IPS DF 6.9 (cell line): Measurements from ENCODE around the gene ZFYVE1.
"Not testable (repeated sequence)": the region's sequence is repeated elsewhere in the genome, so short reads cannot be mapped to it uniquely, and the experiment has no call there.

Experiments used
- DNase-seq: peaks from one replicate; pipeline ENCODE4 v3.0.0-alpha.2; 2013; ENCODE audit warnings: low read depth, low spot score
- H3K27ac ChIP-seq: one replicate; pipeline ENCODE4 v1.5.1; 2013; ENCODE audit warnings: low read length, control low read depth
- H3K27me3 ChIP-seq: 2 replicates; pipeline ENCODE4 v1.6.1; 2013; ENCODE audit warnings: mild to moderate bottlenecking, low read length; ENCODE audit not compliant: control insufficient read depth, insufficient read depth
- H3K36me3 ChIP-seq: 2 replicates; pipeline ENCODE4 v1.6.1; 2013; ENCODE audit warnings: low read length; ENCODE audit not compliant: control insufficient read depth, insufficient read depth
- H3K4me1 ChIP-seq: 2 replicates; pipeline ENCODE4 v1.6.1; 2013; ENCODE audit warnings: low read length; ENCODE audit not compliant: control insufficient read depth, insufficient read depth
- H3K4me3 ChIP-seq: 2 replicates; pipeline ENCODE4 v1.5.1; 2013; ENCODE audit warnings: mild to moderate bottlenecking, low read length
- H3K9me3 ChIP-seq: 2 replicates; pipeline ENCODE4 v1.6.1; 2013; ENCODE audit warnings: low read length, inconsistent platforms; ENCODE audit not compliant: control insufficient read depth, insufficient read depth
- WGBS: extraction: QIAGEN DNeasy Blood & Tissue Kit; methylation state at CpG from one replicate; pipeline ENCODE4 v1.1.7; 2013; ENCODE audit warnings: mixed read lengths, missing lambda C conversion rate; ENCODE audit not compliant: insufficient read length, insufficient coverage; 5-methylcytosine and 5-hydroxymethylcytosine counted together

Gene ZFYVE1

GRCh38 chr14:73026845-73027542 lies at the start of gene ZFYVE1:
ZFYVE1 (minus strand) TSS chr14:73027106; CDS start chr14:73024508, 2,598 bp downstream.
- H3K4me1 ChIP-seq = no peaks in the 10 kb centered on the region
- H3K27ac ChIP-seq = no peak within 1 kb of the TSS
- peak within 1 kb of the TSS; percentile 77; the same call in 1 of the 2 replicates for H3K4me3 ChIP-seq
- no peaks in the 10 kb centered on the region for H3K27me3 ChIP-seq
- H3K9me3 ChIP-seq = no peaks in the 10 kb centered on the region
- WGBS = no CpG with 5 or more reads among the region's 42 CpGs
- peaks cover 6% of the 10 kb centered on the region; the same call in 1 of the 2 replicates for H3K36me3 ChIP-seq
- DNase-seq = peak; percentile 97

GRCh38 chr14:73069585-73069984 lies 42.7 kb upstream of the ZFYVE1 start:
- Histone ChIP-seq H3K36me3 (peaks cover 6% of the 10 kb centered on the region; the same call in 1 of the 2 replicates), H3K4me3 (no peak overlapping the region), H3K27ac (no peak overlapping the region), H3K9me3 (no peaks in the 10 kb centered on the region), H3K27me3 (no peaks in the 10 kb centered on the region), H3K4me1 (no peaks in the 10 kb centered on the region)
- DNase-seq = no peak
- WGBS = no CpG with 5 or more reads among the region's 4 CpGs

GRCh38 chr14:73058922-73059673 lies 32.2 kb upstream of the ZFYVE1 start:
- no peaks in the 10 kb centered on the region for H3K27me3 ChIP-seq
- H3K27ac ChIP-seq = no peak overlapping the region
- H3K4me1 ChIP-seq = peaks cover 3% of the 10 kb centered on the region; the same call in 1 of the 2 replicates
- DNase-seq = no peak
- WGBS = no CpG with 5 or more reads among the region's 27 CpGs
- H3K4me3 ChIP-seq = peak overlapping the region; percentile 87
- no peaks in the 10 kb centered on the region for H3K9me3 ChIP-seq
- no peaks in the 10 kb centered on the region; the same call in 1 of the 2 replicates for H3K36me3 ChIP-seq

GRCh38 chr14:73058224-73058921 lies 31.5 kb upstream of the ZFYVE1 start, which contains the start of gene RBM25:
RBM25 (plus strand) TSS chr14:73058534; CDS start chr14:73071642, 13,108 bp downstream.
- Histone ChIP-seq H3K9me3 (no peaks in the 10 kb centered on the region), H3K27me3 (no peaks in the 10 kb centered on the region), H3K4me1 (peaks cover 3% of the 10 kb centered on the region; the same call in 1 of the 2 replicates), H3K36me3 (no peaks in the 10 kb centered on the region), H3K27ac (no peak within 1 kb of the TSS), H3K4me3 (peak within 1 kb of the TSS; percentile 87)
- no CpG with 5 or more reads among the region's 57 CpGs for WGBS
- peak; percentile 97 for DNase-seq

- H3K36me3 ChIP-seq = no peaks in the 10 kb centered on the region
- DNase-seq = no peak
- peak overlapping the region; percentile 37; the same call in 1 of the 2 replicates for H3K4me3 ChIP-seq
- H3K27me3 ChIP-seq = no peaks in the 10 kb centered on the region
- no CpG with 5 or more reads among the region's 8 CpGs for WGBS
- H3K27ac ChIP-seq = no peak overlapping the region
- H3K9me3 ChIP-seq = no peaks in the 10 kb centered on the region
- peaks cover 3% of the 10 kb centered on the region; the same call in 1 of the 2 replicates for H3K4me1 ChIP-seq
These were observed 31.0 kb upstream of the ZFYVE1 start for GRCh38 chr14:73057944-73058223.

GRCh38 chr14:73055251-73055650 lies 28.3 kb upstream of the ZFYVE1 start:
- WGBS = no CpG with 5 or more reads among the region's 1 CpG

GRCh38 chr14:73049428-73049827 lies 22.5 kb upstream of the ZFYVE1 start:
- H3K9me3 ChIP-seq = no peaks in the 10 kb centered on the region
- no CpG with 5 or more reads among the region's 4 CpGs for WGBS
- H3K27me3 ChIP-seq = no peaks in the 10 kb centered on the region
- no peak for DNase-seq
- H3K4me1 ChIP-seq = no peaks in the 10 kb centered on the region
- H3K36me3 ChIP-seq = no peaks in the 10 kb centered on the region
- no peak overlapping the region for H3K4me3 ChIP-seq
- H3K27ac ChIP-seq = no peak overlapping the region

More at GRCh38 chr14:73055251-73055650, 28.3 kb upstream of the ZFYVE1 start:
- Histone ChIP-seq H3K4me3 (no peak overlapping the region), H3K36me3 (no peaks in the 10 kb centered on the region), H3K9me3 (no peaks in the 10 kb centered on the region), H3K27me3 (no peaks in the 10 kb centered on the region), H3K4me1 (peaks cover 3% of the 10 kb centered on the region; the same call in 1 of the 2 replicates), H3K27ac (no peak overlapping the region)
- DNase-seq = no peak

GRCh38 chr14:73047808-73048207 lies 20.9 kb upstream of the ZFYVE1 start:
- no peak for DNase-seq
- WGBS = no CpG with 5 or more reads among the region's 1 CpG
- H3K27ac ChIP-seq = no peak overlapping the region
- H3K4me3 ChIP-seq = no peak overlapping the region
- H3K36me3 ChIP-seq = no peaks in the 10 kb centered on the region
- no peaks in the 10 kb centered on the region for H3K27me3 ChIP-seq
- no peaks in the 10 kb centered on the region for H3K9me3 ChIP-seq
- no peaks in the 10 kb centered on the region for H3K4me1 ChIP-seq

GRCh38 chr14:73036706-73037450 lies 10.0 kb upstream of the ZFYVE1 start:
- H3K36me3 ChIP-seq, H3K27me3 ChIP-seq, DNase-seq, H3K9me3 ChIP-seq, H3K27ac ChIP-seq, H3K4me3 ChIP-seq, H3K4me1 ChIP-seq: not testable (repeated sequence)
- no CpG with 5 or more reads among the region's 9 CpGs for WGBS

GRCh38 chr14:73027984-73028383 lies 1.1 kb upstream of the ZFYVE1 start:
- peaks cover 6% of the 10 kb centered on the region; the same call in 1 of the 2 replicates for H3K36me3 ChIP-seq
- H3K9me3 ChIP-seq = no peaks in the 10 kb centered on the region
- DNase-seq = no peak
- no peak overlapping the region for H3K27ac ChIP-seq
- no peaks in the 10 kb centered on the region for H3K27me3 ChIP-seq
- no peaks in the 10 kb centered on the region for H3K4me1 ChIP-seq
- H3K4me3 ChIP-seq = no peak overlapping the region
